GM18867 (cell line): ENCODE data around the gene TGM4.

Experiments
- ATAC-seq: cut with Tn5 transposase; IDR thresholded peaks from one replicate; pipeline ENCODE4 v1.9.1; 2021; ENCODE audit warnings: mild to moderate bottlenecking, moderate library complexity; ENCODE audit not compliant: unreplicated experiment

The TGM4 gene

DNA sequence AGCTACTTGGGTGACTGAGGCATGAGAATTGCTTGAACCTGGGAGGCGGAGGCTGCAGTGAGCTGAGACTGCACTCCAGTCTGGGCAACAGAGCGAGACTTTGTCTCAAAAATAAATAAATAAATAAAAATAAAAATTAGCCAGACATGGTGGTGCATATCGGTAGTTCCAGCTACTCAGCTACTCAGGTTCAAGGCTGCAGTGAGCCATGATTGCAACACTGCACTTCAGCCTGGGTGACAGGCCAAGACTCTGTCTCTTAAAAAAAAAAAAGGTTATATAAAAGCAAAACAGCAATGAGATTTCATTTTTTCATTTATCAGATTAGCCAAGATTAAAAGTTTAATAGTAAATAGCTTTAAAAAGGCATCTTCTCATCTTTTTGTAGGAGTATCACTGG lies 2.9 kb downstream of the TGM4 start:
- ATAC-seq = no peak

DNA sequence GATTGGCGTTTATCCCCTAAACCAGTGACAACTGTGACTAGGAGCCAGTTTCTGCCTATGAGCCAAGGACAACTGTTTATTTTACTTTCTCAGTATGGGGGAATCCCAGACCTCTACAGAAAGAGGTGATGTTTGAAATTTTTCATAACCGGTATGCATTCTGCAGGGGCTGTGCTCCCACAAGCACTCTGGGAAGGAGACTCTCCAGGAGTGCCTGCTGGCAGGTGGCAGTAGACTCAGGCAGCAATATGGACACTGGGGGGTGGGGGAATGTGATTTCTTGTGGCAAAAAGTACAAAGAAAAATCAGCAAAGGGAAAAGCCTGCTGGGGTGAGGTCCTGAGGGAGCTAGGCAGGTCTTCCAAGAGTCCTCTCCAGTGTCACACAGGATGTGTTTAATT lies 5.9 kb downstream of the TGM4 start:
- ATAC-seq = no peak

DNA sequence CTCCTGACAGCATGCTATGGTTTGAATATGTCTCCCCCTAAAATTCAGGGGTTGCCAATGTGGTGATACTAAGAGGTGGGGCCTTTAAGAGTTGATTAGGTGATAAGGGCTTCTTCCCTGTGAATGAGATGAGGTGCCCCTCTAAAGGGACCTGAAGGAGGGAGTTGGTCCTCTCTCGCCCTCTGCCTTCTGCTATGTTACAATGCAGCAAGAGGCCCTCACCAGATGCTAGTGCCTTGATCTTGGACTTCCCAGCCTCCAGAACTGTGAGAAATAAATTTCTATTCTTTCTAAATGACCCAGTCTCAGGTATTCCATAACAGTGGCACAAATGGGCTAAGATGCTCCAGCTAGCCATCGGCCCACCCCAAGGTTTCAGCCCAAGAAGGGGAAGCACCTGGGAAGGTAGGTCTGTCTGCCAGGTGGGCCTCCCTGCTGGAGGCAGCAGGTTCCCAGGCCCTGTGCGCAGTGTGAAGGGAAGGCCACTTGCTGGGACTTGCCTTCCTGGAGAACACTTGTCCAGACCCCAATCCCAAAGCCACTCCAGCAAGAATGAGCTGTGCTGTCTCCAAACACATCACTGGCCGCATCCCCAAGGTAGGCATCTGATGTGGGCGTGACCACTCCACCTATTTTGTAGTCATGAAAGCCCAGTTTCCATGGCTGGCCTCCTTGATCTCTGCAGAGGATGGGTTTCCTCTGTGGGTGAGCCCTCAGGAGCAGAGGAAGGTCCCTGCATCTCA lies 9.0 kb downstream of the TGM4 start:
- ATAC-seq = no peak

DNA sequence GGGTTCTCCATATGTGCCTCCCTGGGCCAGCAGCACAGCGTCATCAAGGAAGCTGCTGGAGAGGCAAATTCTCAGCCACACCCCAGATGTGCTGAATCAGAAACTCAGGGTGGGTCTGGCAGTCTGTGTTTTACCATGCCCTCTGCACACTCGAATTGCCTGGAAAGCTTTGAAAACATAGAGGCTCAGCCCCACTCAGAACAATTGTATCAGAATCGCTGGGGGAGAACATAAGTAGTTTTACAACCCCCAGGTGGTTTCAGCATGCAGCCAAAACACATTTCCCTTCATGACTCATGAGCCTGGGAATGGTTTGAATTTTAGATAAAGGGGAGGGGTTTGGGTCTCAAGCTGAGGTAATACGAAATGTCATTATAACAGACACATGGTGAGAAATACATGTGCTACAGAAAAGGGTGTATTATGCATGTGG lies 9.6 kb downstream of the TGM4 start:
- no peak for ATAC-seq

- ATAC-seq = no peak
These were observed 11.2 kb downstream of the TGM4 start for GRCh38 chr3:44885618-44886017.

DNA sequence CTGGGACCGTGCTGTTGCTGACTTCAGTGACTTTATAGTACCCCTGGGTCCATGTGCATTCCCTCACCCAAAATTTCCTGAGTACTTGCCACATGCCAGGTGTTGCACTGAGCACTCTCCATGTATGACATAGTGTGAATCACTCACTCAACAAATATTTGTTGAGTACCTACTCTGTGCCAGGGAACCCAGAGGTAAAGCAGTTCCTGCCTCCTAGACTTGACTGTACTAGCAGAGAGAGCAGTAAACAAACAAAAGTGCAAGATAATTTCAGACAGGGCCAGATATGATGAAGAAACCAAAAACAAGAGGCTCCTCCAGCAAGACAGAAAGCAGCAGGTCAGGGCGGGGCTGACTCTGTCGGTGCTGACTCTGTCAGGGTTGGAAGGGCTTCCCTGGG lies 12.2 kb downstream of the TGM4 start:
- ATAC-seq = no peak

- ATAC-seq = no peak
These were observed 12.7 kb downstream of the TGM4 start for GRCh38 chr3:44887101-44887500.

- no peak for ATAC-seq
These were observed 15.8 kb downstream of the TGM4 start for GRCh38 chr3:44890258-44890657.

DNA sequence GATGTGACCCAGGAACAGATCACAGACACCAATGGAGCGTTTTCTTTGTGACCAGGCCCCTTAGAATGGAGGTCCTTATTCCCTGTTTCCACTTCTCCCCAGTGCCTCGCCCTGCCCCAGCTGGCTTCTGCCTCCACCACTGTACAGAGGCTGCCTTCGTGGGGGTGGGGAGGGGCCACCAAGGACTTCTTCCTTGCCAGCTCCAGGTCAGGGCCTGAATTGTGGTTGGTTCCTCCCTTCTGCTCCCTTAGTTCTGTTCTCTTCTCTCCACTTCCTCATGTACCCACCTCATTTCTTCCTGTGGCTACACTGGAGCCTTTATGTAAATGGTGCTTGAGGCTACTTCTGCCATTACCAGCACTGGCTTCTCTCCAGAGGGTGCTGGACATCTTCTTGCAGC lies 16.4 kb downstream of the TGM4 start:
- ATAC-seq = no peak

DNA sequence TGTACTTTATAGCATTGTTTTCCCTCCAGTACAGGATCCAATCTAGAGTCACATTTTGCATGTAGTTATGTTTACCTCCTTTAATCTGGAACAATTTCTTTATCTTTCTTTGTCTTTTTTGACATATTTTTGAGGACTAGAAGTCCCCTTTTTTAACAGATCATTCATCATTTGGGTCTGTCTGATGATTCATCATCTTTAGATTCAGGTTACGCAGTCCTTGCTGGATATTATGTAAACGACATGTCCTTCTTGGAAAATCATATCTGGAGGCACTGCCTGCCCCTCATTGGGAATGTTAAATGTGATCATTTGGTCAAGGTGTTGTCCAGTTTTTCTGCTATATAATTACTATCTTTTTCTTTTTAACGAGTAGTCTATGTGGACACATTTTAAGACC lies 18.3 kb downstream of the TGM4 start:
- ATAC-seq = no peak

DNA sequence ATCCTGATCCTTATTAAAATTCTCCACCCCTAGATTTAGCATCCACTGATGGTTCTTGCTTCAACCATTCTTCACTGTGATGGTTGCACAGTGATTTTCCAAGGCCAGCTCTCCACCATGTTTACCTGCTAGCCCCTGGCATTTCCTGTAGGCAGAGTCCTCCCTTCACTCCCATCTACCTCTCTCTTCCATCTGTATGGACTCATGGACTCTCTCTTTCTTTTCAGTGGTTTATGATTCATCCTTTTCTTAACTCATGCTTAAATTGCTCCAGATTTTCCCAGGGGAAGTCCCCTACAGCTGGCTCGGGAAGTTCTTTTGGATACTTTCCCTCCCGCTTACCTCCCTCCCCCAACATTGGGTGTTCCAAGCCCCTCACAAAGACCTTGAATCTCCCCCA lies 18.7 kb downstream of the TGM4 start:
- ATAC-seq = no peak

DNA sequence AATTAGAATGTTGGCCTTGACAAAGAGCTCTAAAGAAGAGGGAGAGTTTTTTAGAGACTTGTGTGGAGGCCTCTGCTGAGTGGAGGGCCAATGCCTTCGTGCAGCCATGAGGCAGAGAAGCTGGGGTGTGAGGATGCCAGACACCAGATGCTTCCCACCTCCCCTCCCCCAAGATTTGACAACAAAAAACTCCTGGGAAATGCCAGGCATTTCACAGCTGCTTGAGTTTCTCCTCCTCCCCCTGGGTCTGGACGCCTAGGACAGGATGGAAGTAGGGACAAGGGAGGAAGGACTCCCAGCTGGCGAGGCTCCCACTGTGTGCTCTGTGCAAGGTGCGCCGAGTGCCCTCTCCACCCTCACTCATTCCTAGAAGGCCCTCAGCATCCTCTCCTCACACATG lies 20.1 kb downstream of the TGM4 start:
- ATAC-seq = no peak

GRCh38 chr3:44896440-44896839 lies 22.0 kb downstream of the TGM4 start:
- peak; percentile 75 for ATAC-seq

DNA sequence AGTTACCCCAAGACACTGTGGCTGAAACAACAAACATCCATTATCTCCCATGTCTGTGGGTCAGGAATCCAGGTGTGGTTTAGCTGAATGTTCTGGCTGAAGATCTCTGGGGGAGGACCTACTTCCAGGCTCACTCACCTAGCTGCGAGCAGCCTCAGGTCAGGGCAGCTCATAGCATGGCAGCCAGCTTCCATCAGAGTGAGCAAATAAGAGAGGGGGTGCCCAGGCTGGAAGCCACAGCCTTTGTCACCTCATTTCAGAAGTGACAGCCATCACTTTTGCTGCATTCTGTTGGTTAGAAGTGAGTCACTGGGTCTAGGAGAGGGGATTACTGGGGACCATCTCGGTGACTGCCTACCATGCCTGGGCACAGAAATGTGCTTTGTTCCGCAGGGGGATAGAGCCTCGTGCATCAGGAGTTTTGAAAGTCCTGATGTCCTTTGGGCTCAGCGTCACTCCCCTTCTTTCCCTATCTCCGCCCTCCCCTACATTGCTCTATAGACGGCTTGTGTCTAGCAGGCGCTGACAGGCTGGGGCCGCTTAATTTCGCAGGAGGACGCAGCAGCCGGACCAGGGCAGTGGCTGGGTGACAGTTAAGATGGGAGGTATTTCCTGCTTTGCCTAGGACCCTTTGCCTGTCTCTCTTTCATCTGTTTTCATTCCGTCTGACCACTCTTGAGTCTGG lies 25.4 kb downstream of the TGM4 start:
- no peak for ATAC-seq

DNA sequence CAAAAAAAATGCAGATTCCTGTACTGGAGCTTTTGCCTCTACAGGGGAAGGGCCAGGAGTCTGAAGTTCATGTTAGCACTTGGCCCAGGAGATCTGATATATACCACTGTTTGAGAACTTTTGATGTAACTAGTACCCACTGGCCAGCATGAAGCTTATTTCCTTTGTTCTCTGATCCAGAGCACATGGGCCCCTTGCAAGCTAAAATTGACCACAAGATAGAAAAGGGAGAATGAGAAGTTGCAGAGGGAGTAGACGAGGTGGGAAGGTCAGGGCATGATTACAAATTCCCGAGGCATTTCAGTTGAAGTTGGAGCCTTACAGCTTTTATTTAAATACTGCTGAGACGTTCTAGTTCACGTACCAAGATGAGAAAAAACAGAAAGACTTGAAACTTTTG lies 28.2 kb downstream of the TGM4 start:
- ATAC-seq = no peak

DNA sequence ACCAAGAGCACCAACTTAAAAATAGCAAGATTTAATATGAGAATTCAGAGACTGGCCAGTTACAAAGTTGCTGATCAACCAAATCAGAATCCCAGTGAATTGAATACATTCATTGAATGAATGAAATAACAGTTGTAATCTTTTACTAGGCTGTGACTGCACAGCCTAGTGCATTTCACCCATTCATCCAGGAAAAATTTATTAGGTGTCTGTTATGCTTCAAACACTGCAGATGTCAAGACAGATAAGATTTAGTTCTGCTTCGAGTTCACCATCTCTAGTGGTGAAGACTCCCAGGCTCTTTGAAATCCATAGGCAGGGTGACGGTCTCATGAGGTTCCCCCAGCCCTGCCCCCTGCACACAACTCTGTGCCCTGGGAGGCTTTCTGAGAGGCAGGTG lies 28.9 kb downstream of the TGM4 start:
- no peak for ATAC-seq

- no peak for ATAC-seq
These were observed 29.3 kb downstream of the TGM4 start for GRCh38 chr3:44903751-44904150.

DNA sequence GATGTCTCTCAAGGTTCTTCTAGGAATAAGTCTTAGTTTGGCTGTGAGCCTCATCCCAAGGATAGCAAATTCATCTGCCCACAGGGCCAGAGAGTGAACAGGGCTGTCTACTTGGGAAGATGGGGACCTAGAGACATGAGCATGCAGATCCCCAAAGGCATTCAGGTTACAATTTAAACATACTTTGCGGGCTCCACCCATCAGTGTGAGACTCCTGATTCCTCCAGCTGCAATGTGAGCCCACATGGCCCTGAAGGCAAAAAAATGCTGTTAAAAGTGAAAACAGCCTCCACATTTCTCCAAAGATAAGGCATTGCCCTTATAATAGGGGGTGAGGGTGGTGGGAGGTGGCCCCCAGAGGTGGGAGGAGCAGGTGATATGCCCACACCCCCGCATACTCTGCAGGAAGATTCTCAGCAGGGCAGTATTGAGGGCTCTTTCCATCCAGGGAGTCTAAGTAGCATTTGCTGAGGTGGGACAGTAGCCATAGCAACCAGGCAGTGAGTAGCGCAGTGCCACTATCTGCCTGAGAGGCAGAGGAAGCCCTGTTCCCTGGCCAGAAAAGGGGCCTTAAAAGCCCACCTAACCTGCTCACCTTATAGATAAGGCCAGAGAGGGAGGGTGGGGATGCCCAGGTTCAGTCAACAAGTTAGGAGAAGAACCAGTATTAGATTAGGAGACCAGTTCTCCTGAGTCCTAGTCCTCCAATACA lies 31.2 kb downstream of the TGM4 start:
- ATAC-seq = no peak

- ATAC-seq = no peak
These were observed 32.6 kb downstream of the TGM4 start for GRCh38 chr3:44906997-44907396.

DNA sequence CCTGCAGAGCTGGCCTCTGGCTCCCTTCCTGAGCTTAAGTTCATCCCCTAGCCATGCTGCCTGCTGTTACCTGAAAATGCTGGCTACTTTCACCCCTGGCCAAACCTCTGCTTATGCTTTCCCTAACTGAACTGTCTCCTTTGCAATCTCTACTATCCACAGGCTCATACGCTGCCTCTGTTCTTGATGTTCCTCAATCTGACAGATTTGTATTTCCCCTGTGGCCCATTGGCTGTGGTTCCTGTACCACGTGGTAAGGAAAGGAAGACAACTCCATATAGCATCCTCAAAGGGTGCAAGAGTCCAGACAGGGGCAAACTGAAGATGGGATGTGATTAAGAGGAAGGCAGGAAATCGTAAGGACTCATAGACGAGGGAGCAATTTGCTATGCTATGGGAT lies 33.2 kb downstream of the TGM4 start:
- ATAC-seq = no peak

GRCh38 chr3:44909063-44909462 lies 34.7 kb downstream of the TGM4 start:
- ATAC-seq = no peak

- no peak for ATAC-seq
These were observed 36.3 kb downstream of the TGM4 start for GRCh38 chr3:44910693-44911092.
